Measurements from ENCODE around the gene ME3.

ME3 gene

DNA sequence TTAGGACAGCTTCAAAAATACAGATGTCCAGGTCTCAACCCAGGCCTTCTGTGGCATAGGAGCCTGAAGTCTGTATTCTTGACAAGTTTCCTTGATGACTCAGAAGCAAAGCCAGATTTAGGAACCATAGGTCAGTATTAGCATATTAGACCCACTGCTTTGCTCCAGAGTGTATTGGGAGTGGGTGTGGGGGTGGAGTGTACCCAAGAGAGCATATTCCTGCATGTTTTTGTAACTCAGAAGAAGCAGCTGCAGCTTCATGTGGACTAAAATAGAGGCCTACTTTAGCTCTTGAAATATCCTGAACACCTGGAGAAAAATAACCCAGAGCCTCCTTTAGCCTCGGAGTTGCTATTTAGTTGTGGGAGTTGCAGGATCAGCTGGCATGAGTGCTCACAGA, 191.0 kb downstream of the ME3 start:
- DNase-seq (ENCODE audit: low read depth in 1 of 2, low spot score in 1 of 2) = no peak
- Histone ChIP-seq H3K27me3 (ENCODE audit: insufficient read depth, poor library complexity, severe bottlenecking) (no peaks in the 10 kb centered on the region), H3K27ac (replicated peaks) (no peak overlapping the region), H3K4me3 (replicated peaks; ENCODE audit: insufficient read depth, low read length) (no peak overlapping the region)
- TF ChIP-seq GABPA (IDR thresholded peaks at IDR 0.05; ENCODE audit: low read depth) (no peak), REST (IDR thresholded peaks at IDR 0.05; ENCODE audit: insufficient replicate concordance, low read depth) (no peak), SPI1 (IDR thresholded peaks at IDR 0.05; ENCODE audit: borderline replicate concordance, low read depth) (no peak)
- TF ChIP-seq, protein P1, sequence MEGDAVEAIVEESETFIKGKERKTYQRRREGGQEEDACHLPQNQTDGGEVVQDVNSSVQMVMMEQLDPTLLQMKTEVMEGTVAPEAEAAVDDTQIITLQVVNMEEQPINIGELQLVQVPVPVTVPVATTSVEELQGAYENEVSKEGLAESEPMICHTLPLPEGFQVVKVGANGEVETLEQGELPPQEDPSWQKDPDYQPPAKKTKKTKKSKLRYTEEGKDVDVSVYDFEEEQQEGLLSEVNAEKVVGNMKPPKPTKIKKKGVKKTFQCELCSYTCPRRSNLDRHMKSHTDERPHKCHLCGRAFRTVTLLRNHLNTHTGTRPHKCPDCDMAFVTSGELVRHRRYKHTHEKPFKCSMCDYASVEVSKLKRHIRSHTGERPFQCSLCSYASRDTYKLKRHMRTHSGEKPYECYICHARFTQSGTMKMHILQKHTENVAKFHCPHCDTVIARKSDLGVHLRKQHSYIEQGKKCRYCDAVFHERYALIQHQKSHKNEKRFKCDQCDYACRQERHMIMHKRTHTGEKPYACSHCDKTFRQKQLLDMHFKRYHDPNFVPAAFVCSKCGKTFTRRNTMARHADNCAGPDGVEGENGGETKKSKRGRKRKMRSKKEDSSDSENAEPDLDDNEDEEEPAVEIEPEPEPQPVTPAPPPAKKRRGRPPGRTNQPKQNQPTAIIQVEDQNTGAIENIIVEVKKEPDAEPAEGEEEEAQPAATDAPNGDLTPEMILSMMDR (IDR thresholded peaks at IDR 0.05; ENCODE audit: insufficient read depth, low read length) = no peak

- no peak overlapping the region for H3K4me3 ChIP-seq (replicated peaks; ENCODE audit: insufficient read depth, low read length)
- no peak overlapping the region for H3K27ac ChIP-seq (replicated peaks)
- DNase-seq (ENCODE audit: low read depth in 1 of 2, low spot score in 1 of 2) = no peak
- H3K27me3 ChIP-seq (ENCODE audit: insufficient read depth, poor library complexity, severe bottlenecking) = no peaks in the 10 kb centered on the region
- TF ChIP-seq, protein P1 (IDR thresholded peaks at IDR 0.05; ENCODE audit: insufficient read depth, low read length) = no peak
- no peak for TF ChIP-seq SPI1 (IDR thresholded peaks at IDR 0.05; ENCODE audit: borderline replicate concordance, low read depth)
- no peak for TF ChIP-seq REST (IDR thresholded peaks at IDR 0.05; ENCODE audit: insufficient replicate concordance, low read depth)
- TF ChIP-seq POLR2AphosphoS5 (IDR thresholded peaks at IDR 0.05; ENCODE audit: low read depth) = no peak
- no peak for TF ChIP-seq GABPA (IDR thresholded peaks at IDR 0.05; ENCODE audit: low read depth)
These were observed 194.1 kb downstream of the ME3 start for GRCh38 chr11:86478348-86478747.

DNA sequence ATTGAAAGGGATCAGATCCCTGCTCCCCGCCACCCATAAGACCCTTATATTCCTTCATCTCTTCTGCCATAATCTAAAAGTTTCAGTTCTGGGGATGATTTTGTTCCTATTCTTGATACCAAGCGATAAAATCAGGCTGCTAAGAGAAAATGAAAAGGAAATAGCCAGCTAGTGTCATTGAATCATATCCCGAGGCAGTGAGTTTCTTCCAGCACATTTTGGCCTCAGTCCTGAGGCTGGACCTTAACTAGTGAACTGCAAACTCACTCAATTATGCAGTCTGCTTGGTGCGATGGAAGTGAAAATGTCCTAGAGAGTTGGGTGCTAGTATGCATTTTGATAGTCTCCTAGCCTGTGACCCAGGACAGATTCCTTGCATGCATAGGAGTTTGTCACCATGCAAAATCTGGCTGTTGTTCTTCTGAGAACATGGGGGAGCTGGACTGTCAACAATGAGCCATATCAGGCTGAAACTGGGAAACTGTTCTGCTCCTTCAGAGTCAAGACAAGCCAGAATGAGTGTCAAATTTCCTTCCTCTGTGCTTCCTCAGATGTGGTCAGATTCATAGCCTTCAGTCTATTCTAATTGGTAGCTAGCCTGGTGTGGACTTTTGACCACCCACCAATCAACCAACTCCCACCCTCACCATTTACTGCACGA, 194.8 kb downstream of the ME3 start:
- TF ChIP-seq SPI1 (IDR thresholded peaks at IDR 0.05; ENCODE audit: borderline replicate concordance, low read depth) = no peak
- TF ChIP-seq REST (IDR thresholded peaks at IDR 0.05; ENCODE audit: insufficient replicate concordance, low read depth) = no peak
- no peak for TF ChIP-seq GABPA (IDR thresholded peaks at IDR 0.05; ENCODE audit: low read depth)
- TF ChIP-seq, protein P1 (IDR thresholded peaks at IDR 0.05; ENCODE audit: insufficient read depth, low read length) = no peak
- no peak for TF ChIP-seq POLR2AphosphoS5 (IDR thresholded peaks at IDR 0.05; ENCODE audit: low read depth)
- Histone ChIP-seq H3K27ac (replicated peaks) (no peak overlapping the region), H3K4me3 (replicated peaks; ENCODE audit: insufficient read depth, low read length) (no peak overlapping the region), H3K27me3 (ENCODE audit: insufficient read depth, poor library complexity, severe bottlenecking) (no peaks in the 10 kb centered on the region)
- DNase-seq (ENCODE audit: low read depth in 1 of 2, low spot score in 1 of 2) = no peak

All from HL-60 (cell line).